ENCODE data around the gene NSUN6.

DNA sequence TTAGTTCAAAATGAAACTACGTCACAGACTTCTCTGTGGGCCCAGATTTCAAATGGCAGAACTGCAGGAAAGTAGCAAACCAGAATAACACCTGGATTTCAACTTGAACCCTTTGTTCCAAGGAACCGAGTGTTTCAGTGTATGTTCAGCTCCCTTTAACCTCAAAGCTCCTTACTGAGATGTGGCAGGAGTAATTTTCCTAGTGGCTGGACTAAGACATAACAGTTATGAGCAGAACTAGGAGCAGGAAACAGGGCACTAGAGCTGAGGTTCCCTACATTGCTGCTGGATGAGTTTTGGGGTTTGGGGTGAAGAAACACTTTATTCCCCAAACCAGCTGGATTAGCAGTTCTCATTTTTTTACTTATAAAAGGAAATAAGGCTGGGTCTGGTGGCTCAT is 50.1 kb downstream of the NSUN6 start:
- TF ChIP-seq, protein P1, sequence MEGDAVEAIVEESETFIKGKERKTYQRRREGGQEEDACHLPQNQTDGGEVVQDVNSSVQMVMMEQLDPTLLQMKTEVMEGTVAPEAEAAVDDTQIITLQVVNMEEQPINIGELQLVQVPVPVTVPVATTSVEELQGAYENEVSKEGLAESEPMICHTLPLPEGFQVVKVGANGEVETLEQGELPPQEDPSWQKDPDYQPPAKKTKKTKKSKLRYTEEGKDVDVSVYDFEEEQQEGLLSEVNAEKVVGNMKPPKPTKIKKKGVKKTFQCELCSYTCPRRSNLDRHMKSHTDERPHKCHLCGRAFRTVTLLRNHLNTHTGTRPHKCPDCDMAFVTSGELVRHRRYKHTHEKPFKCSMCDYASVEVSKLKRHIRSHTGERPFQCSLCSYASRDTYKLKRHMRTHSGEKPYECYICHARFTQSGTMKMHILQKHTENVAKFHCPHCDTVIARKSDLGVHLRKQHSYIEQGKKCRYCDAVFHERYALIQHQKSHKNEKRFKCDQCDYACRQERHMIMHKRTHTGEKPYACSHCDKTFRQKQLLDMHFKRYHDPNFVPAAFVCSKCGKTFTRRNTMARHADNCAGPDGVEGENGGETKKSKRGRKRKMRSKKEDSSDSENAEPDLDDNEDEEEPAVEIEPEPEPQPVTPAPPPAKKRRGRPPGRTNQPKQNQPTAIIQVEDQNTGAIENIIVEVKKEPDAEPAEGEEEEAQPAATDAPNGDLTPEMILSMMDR (IDR thresholded peaks at IDR 0.05): peak in 1 of 3 experiments; percentile 8
- no peak for TF ChIP-seq POLR2A (IDR thresholded peaks at IDR 0.05)

All from testis (tissue), 2 donors.